SIG-M5 treated with dmso at 0.1 percent for 504 hours (cell line): ENCODE measurements around the gene BRIX1.

ENCODE experiments used
- DNase-seq: peaks from one replicate; lab custom pipeline; 2025; ENCODE audit not compliant: unreplicated experiment; lab: John Stamatoyannopoulos, UW

The BRIX1 gene, protein sequence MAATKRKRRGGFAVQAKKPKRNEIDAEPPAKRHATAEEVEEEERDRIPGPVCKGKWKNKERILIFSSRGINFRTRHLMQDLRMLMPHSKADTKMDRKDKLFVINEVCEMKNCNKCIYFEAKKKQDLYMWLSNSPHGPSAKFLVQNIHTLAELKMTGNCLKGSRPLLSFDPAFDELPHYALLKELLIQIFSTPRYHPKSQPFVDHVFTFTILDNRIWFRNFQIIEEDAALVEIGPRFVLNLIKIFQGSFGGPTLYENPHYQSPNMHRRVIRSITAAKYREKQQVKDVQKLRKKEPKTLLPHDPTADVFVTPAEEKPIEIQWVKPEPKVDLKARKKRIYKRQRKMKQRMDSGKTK

DNA sequence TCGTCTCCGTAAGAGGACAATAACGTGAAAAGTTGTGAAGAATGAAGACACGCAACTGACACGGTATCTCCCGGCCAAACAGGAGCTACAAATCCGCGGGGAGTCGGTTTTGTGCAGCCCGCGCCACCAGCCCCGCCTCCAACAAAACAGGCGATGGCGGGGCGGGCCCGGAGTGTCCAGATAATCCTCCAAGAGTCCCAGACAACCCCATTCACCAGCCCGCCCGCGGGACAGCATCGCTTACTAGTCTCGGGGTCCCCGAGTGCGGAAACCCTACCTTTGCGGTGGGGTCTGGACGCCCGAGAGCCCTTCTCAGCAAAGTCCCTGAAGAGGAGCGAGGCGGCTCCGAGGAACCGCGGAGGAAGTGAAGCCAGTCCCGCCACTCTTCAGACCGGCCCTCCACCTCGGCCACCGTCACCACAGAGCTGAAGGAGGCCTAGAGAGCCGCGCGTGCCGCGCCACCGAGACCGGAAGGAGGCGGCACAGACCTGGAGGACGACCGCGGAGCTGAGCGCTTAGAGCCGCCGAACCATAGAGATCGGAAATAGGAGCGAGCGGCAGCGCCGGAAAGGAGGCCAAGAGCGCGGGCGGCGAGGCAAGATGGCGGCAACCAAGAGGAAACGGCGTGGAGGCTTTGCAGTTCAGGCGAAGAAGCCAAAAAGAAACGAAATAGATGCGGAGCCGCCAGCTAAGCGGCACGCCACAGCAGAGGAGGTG is at the start of gene BRIX1, which contains the start of gene RAD1:
BRIX1 (plus strand) TSS at position 573 of the 717 bp plus-strand sequence; CDS start at position 601, 28 bp downstream.
RAD1 (minus strand) TSS at position 366 of the 717 bp plus-strand sequence. CDS start 612 bp downstream, outside the sequence.
- DNase-seq: peak; percentile 97

DNA sequence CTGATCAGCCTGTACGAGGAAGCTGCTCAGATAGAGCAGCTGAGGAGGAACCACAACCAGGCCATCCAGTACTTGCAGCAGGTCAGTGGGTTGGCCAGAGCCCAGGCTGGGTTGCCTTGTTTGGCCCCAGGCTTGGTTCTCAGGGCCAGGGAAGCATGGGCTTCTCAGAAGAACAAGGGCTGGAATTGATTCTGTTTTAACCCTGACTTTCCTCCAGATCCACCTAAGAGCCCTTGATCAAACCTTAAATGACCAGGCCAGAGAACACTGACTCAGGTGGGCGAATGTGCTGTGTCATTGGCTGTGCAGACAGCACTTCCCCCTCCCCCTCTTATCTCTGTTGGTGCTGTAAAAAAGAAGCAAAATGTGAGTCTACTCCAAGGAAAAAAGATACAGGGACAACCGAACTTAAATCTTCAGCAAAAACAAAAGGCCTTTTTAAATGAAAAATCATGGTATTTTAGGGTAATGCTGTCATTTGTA is 48.5 kb upstream of the BRIX1 start:
- DNase-seq: no peak

DNA sequence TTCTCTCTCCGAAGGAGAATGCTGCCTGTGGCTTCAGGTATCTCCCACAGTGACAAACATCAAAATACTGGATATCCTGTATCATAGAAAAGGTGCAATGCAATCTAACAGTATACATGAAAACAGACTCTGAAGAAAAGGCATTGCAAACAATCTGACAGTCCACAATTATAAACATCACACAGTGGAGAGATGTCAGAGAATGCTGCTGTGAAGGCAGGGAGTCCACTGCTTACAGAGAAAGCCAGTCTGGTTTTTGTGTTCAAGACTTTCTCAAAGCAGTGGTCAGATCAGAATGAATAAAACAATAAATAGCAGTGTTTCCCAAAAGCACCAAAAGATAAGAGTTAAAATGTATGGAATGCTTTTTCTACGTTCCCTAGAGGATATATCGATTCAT is 47.9 kb upstream of the BRIX1 start:
- DNase-seq: no peak

DNA sequence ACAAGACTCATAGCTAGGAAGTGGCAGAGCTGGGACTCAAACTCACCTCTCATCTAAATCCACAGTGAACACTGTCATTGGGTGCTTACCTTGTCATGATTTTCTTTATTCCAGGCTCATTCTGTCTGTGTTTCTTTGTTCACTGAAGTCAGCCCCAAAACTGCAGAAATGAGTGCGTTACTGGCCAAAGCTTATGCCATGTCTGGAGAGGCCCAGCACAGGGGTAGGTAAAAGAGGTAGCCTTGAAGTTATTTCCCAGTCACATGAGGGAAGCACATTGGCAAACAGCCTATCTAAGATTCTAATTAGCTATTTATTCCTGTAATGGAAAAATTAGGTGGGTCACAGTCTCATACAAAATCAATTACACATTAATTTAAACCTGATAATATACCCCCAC is 46.7 kb upstream of the BRIX1 start:
- no peak for DNase-seq

DNA sequence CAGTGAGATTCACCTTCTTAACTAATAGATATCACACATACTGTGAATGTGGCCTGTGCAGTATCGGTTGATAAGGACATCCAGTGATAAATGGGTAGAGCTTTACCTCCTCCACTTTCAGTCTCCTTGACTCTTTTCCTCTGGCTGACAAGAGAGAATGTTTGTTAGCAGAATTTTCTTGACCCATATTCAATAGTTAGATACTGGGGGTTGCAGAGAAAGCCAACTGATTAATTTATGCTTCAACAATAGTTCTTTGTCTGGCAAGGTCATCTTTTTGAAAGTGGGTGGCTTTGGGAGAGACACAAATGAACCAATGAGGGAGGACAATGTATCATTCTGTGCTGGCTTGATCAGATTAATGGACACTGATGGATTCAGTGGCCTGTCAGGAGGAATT is 46.3 kb upstream of the BRIX1 start:
- DNase-seq: no peak

DNA sequence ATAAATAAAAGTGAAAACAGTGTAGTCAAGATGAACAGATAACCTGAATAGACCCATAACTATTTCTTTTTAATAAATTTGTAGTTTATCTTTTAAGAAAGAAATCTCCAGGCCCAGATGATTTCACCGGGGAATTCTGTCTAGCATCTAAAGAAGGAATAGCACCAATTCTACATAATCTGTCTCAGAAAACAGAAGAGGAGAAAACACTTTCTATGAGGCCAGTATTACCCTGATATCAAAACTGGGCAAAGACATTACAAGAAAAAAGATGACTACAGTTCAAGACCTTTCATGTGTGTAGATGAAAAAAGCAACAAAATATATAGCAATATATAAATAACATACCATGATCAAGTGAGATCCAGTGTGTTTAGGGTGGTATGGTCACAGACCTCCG is 45.1 kb upstream of the BRIX1 start:
- no peak for DNase-seq

DNA sequence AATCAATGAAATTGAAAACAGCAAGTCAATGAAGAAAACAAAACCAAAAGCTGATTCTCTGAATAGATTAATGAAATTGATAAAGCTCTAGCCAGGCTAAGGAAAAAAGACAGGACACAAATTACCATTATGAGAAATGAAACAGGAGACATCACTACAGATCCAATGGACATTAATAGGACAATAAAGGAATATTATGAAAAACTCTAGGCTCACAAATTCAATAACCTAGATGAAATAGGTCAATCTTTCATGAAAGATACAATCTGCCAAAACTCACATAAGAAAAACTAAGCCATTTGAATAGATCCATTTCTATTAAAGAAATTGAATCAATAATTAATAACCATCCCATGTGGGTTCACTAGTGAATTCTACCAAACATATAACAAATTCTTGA is 39.2 kb upstream of the BRIX1 start:
- no peak for DNase-seq

DNA sequence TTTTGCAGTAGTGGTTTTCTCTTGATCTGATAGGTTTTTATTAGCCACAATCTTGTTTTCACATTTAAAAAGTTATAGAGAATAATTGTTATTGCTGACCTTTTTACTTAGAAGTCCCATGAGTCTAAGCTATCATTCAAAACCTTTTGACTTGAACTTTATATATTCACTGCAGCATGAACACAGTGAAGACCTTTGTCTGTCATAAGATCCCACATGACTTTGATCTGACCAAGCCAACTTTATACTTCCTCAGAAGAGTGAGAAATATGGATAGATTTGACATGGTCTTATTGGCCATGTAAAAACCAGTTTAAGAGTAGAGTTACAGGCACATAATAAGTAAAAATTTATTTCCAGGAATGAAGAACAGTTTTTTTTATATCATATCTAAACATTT is 34.3 kb upstream of the BRIX1 start:
- DNase-seq: no peak

DNA sequence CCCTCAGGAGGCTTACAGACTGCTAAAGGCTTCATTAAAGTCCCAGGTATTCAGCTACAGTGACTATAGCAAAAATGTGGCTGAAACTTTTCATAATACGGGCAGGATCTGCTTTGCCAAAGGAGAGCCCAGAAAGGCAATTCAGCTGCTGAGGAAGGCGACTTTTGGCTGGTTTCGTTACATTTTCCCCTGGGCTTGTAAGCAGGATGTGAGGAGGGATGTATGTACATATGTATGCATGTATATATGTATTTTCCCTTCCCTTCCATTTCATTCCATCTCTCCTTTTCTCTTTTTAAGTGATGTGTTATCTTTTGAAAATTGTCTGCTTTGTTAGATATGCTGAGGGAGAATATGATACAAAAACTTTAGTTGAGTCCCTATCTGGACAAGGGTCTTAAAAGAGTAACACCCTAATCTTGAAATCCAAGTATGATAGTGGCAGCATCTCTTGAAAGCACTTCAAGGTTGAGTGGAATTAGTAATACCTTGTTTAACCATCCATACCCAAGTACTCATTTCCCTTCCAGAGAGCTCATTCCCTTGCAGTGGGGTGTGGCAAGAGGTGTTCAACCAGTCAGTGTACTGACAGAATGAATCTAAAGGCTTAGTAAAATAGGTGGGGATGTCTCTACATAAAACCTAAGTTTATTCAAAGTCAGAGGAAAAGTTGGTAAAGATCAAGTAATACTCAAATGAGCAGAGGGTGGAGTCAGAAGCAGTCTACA is 29.0 kb upstream of the BRIX1 start:
- no peak for DNase-seq

DNA sequence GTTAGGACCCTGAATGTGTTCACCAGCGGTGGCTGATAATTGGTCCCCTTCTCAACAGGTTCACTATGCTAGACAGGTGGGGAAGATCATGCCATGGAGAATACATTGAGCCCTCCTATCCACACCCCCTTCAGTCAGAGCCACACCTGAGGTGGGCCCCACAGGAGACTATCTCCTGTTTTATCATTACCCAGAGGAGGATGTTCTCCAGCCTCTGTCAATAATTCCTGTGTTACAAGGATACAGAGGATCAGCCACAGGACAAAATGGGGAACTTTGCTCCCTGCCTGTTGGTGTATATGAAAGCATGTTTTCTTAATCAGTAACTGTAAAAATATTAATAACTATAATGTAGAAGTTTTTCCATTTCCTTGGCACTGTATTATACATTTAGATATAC is 26.1 kb upstream of the BRIX1 start:
- DNase-seq: no peak

DNA sequence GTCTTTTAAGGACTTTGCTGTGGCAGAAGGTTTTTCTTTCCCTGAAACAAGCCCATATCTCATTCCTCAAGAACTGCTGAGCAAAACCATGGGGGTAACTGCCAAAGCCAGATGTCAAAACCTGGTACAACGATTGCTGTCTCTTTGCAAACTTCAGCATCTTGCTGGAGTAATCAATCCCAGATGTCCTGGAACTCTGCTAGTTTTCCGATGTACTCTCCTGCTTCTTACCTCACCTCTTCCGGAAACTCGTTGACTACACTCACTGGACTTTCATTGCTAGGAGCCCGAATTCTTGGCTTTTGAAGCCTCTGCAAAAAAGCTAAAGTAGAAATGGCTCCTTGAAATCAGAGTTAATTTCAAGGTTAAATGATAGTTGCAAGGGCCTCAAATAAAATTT is 23.5 kb upstream of the BRIX1 start:
- no peak for DNase-seq

DNA sequence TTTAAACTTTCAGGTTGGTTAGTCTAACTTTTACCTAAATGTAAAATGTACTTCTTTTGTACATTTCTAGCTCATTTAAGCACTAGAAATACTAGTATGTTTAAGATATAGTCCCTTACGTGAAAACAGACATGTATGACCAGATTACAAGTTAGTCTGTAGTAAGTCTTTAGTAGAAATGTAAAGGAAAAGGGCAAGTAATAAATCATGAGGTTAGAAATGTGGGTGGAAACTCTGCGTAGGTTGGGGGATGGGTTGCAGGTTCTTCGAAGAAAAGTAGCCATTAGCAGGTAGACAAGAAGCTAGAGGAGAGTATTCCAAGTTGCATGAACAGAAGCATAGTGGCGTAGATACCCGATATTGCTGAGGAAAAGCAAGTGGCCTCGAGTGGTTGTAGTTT is 23.1 kb upstream of the BRIX1 start:
- DNase-seq: no peak

DNA sequence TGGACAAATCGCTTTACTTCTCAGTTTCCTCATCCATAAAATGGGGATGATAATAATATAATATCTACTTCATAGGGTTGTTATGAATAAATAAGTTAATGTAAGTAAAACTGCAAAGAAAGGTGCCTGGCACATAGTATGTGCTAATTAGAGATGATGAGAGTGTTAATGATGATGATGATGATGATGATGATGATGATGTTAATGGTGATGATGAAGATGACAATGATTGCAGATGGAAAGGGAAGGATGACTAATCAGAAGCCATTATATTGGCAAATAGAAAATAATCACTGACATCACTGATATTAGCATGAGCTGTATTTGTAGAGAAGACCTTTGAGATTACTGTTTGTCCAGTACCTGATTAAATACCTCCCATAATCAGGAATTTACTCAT is 20.8 kb upstream of the BRIX1 start:
- no peak for DNase-seq

DNA sequence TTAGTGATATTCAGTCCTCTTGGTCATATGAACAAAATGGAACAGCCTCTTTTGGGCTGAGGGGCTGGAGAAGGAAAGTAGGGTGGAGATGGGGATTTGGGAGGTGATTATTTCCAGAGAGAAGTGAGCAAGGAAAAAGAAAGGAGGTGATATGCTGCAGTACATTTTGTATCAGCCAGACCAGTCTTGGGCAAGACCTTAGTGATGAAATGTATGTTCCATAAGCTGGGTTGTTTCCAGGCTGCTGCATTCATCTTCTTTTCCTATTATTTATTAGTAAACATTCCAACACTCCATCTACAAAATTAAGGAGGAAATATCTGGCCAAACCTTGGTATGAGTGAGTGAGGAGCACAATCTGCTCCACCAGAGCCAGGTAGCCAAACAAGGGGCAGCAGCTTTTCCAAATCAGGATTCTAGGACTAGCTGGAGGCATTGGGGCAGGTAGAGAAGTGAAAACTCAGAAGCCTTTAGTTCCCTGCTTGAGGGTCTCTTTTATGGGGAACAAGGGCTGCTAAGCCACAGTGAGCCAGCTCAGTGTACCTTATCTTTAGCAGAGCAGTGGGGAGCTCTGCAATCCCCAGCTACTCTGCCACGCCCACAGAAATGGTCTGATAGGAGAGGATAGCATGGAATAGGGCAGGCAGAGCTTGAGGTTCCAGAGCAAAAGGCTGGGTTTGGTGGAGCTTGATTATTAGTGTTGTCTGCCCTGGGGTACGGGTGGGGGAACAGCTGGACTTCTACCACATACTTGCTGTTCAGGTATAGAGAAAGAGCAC is 19.7 kb upstream of the BRIX1 start:
- DNase-seq: no peak

DNA sequence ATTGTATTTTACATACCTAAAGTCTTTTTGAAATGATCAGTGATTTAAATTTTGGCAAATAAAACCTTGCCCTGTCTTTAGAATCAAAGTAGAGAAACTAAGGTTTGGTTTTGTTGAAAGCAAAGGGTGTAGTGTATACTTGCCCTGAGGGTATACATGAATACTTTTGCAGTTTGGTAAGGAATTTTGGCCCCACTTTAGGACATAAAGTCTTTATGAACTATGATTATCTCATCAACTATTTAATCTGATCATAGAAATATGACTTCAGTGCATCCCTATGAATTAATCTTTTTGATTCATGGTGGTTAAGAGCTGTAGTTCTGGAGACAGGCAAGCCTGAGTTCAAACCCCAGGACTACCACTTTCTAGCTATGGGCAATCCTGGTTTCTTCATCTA is 17.9 kb upstream of the BRIX1 start:
- no peak for DNase-seq

DNA sequence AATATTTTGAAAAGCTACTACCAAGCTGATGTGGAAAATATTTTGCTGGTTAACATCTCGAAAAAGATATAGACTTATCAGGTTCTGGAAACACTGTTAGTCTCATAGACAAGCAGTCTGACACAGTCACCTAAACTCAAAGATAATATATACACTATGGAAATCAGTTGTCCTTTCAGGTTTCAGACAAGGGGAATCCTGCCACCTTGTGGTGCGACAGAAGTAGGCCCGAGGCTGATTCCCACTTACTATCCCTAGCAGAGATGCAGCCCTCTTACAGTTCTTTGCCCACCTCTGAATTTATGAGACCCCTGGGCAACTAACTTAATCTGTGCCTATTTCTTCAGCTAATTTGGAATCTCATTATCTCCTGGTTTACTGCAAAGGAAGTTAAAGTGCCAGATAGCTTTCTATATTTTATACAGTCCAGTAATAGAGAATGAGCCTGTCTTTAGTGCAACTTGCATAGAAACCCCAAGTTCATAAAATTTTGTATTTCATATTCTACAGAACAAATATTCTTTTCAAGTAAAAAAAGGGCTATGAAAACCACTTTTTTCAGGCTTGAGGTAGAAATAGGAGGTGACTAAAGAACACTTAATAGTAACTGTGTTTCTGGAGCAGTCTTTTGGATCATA is 17.1 kb upstream of the BRIX1 start:
- peak; percentile 69 for DNase-seq

DNA sequence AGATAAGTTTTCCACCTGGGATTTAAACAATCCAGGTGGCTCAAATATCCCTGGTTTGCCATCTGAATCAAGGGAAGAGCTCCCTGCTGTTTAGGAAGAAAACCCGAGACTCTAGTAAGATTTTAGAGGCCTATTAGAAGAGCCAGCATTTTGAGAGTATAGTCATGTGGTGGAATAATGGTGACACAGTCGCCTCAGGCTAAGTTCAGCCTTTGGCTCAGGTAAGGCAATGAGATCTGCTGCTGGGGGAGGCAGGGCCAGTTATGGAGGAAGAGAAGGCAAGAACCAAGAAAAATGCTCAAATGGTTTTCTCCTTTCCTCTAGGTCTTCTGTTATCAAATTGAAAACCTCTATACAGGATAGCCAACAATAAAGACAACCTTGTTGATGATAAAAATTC is 16.4 kb upstream of the BRIX1 start:
- no peak for DNase-seq

DNA sequence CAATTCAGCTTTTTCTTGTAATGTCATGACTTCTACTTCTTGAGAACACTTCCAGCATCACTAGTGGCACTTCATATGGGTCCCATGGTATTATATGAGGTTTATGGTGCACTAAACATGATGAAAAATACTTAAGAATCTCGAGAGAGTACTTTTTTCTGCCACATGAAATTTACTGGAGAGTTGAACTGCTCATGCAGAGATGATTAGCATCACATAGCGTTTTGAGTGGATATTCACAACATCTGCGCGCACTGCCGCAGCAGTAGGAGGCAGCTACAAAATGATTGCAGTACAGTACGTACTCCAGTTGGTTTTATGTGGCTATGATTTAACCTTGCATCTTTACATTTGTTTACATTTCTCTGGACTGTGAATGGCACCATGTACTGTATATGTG is 14.9 kb upstream of the BRIX1 start:
- no peak for DNase-seq

DNA sequence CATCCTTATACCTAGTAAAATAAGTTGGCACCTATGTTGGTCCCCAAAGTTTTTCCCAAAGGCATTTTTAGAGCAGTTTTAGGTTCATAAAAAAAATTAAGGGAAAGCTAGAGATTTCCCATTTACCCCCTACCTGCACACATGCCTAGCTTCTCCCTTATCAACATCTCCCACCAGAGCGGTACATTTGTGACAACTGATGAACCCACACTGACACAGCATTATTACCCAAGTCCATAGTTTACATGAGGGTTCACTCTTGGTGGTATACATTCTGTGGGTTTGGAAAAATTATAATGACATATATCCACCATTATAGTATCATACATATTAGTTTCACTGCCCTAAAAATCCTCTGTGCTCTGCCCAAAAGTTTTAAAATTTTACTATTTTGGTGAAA is 12.3 kb upstream of the BRIX1 start:
- no peak for DNase-seq

DNA sequence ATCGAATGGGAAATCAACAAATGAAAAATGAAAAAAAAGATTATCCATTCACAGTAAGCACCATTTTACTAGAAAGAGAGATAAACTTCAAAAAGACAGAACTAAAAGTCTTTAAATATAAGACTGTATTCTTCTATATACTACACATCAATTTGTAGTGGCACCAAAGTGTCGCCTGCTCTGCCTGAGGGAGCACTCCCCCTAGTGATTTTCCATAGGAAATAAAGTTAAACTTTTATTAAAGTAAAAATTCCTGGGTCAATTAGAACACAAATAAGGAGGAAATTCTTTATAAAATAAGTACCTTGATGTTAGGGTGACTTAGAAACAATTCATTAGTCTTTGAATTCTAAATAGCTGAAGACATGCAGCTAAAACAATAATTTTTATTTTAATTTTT is 9.9 kb upstream of the BRIX1 start:
- peak; percentile 15 for DNase-seq
